ENCODE measurements around the gene DCLK1. TPM values are rescaled to one million over a fixed set of nuclear protein-coding genes. Genes with fewer than 3 reads are reported as not detected.

The DCLK1 gene
- total and polyA plus RNA-seq, 10 of the 15 experiments (the other 5 are each of a cell fraction or from before 2014, with no cell fraction given): not detected

DNA sequence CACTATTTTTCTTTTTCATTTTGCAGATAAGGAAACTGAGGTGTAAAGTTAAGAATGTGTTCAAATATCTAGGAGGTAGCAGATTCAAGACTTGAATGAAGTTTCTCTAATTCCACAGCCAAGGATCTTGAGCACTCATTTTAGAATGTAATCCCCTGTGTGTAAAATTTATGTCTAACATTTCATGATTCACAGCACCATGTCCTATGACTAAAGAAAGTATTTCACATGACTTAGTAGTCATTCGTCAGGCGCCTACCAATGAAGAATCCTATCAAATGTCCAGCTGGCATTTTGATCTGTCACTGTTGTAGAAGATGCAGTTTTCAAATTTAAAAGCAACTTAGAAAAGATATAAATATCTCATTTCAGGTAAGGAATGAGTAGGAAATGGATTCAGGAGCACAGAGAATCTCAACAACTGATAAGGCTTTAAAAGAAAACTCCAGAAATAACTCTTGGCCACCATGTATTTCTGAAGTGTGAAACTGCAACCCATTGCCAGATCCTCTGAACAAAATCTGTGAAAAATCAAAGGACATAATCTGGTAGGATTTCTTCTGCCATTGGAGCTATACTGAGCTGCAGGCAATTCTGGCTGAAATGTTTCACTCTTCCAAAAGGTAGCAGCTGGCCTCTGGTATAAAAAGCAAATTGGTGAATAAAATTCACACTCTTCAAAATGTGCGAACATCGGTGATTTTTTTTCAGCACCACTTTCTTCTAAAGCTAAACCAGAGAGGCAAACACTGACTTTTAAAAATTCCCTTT, 92.2 kb downstream of the DCLK1 start (continued):
- TF ChIP-seq TCF3 (IDR thresholded peaks at IDR 0.05; ENCODE audit: borderline replicate concordance, insufficient read depth, low read depth, low read length) (no peak), GATAD2B (conservative IDR thresholded peaks at IDR 0.05; ENCODE audit: low read depth) (no peak), POLR2A (IDR thresholded peaks at IDR 0.05; ENCODE audit: low read depth, low read length) (no peak)
- TF ChIP-seq, protein P1, sequence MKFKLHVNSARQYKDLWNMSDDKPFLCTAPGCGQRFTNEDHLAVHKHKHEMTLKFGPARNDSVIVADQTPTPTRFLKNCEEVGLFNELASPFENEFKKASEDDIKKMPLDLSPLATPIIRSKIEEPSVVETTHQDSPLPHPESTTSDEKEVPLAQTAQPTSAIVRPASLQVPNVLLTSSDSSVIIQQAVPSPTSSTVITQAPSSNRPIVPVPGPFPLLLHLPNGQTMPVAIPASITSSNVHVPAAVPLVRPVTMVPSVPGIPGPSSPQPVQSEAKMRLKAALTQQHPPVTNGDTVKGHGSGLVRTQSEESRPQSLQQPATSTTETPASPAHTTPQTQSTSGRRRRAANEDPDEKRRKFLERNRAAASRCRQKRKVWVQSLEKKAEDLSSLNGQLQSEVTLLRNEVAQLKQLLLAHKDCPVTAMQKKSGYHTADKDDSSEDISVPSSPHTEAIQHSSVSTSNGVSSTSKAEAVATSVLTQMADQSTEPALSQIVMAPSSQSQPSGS (IDR thresholded peaks at IDR 0.05; ENCODE audit: low read length): no peak
- TF ChIP-seq, protein P2, sequence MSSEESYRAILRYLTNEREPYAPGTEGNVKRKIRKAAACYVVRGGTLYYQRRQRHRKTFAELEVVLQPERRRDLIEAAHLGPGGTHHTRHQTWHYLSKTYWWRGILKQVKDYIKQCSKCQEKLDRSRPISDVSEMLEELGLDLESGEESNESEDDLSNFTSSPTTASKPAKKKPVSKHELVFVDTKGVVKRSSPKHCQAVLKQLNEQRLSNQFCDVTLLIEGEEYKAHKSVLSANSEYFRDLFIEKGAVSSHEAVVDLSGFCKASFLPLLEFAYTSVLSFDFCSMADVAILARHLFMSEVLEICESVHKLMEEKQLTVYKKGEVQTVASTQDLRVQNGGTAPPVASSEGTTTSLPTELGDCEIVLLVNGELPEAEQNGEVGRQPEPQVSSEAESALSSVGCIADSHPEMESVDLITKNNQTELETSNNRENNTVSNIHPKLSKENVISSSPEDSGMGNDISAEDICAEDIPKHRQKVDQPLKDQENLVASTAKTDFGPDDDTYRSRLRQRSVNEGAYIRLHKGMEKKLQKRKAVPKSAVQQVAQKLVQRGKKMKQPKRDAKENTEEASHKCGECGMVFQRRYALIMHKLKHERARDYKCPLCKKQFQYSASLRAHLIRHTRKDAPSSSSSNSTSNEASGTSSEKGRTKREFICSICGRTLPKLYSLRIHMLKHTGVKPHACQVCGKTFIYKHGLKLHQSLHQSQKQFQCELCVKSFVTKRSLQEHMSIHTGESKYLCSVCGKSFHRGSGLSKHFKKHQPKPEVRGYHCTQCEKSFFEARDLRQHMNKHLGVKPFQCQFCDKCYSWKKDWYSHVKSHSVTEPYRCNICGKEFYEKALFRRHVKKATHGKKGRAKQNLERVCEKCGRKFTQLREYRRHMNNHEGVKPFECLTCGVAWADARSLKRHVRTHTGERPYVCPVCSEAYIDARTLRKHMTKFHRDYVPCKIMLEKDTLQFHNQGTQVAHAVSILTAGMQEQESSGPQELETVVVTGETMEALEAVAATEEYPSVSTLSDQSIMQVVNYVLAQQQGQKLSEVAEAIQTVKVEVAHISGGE (CRISPR knock-in tag; IDR thresholded peaks at IDR 0.05): no peak
- TF ChIP-seq, protein P3, sequence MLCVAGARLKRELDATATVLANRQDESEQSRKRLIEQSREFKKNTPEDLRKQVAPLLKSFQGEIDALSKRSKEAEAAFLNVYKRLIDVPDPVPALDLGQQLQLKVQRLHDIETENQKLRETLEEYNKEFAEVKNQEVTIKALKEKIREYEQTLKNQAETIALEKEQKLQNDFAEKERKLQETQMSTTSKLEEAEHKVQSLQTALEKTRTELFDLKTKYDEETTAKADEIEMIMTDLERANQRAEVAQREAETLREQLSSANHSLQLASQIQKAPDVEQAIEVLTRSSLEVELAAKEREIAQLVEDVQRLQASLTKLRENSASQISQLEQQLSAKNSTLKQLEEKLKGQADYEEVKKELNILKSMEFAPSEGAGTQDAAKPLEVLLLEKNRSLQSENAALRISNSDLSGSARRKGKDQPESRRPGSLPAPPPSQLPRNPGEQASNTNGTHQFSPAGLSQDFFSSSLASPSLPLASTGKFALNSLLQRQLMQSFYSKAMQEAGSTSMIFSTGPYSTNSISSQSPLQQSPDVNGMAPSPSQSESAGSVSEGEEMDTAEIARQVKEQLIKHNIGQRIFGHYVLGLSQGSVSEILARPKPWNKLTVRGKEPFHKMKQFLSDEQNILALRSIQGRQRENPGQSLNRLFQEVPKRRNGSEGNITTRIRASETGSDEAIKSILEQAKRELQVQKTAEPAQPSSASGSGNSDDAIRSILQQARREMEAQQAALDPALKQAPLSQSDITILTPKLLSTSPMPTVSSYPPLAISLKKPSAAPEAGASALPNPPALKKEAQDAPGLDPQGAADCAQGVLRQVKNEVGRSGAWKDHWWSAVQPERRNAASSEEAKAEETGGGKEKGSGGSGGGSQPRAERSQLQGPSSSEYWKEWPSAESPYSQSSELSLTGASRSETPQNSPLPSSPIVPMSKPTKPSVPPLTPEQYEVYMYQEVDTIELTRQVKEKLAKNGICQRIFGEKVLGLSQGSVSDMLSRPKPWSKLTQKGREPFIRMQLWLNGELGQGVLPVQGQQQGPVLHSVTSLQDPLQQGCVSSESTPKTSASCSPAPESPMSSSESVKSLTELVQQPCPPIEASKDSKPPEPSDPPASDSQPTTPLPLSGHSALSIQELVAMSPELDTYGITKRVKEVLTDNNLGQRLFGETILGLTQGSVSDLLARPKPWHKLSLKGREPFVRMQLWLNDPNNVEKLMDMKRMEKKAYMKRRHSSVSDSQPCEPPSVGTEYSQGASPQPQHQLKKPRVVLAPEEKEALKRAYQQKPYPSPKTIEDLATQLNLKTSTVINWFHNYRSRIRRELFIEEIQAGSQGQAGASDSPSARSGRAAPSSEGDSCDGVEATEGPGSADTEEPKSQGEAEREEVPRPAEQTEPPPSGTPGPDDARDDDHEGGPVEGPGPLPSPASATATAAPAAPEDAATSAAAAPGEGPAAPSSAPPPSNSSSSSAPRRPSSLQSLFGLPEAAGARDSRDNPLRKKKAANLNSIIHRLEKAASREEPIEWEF (IDR thresholded peaks at IDR 0.05; ENCODE audit: insufficient replicate concordance, low read depth, low read length): no peak
